ENCODE results near the gene IPO13. TPM values are rescaled to one million over a fixed set of nuclear protein-coding genes. Genes with fewer than 3 reads are reported as not detected.
A peak's percentile ranks its signal among the peaks of the same experiment; 100 is the strongest.

Gene IPO13
- total and polyA plus RNA-seq, 12 donors = 25.2 to 74.5 (median 56.8) TPM

DNA sequence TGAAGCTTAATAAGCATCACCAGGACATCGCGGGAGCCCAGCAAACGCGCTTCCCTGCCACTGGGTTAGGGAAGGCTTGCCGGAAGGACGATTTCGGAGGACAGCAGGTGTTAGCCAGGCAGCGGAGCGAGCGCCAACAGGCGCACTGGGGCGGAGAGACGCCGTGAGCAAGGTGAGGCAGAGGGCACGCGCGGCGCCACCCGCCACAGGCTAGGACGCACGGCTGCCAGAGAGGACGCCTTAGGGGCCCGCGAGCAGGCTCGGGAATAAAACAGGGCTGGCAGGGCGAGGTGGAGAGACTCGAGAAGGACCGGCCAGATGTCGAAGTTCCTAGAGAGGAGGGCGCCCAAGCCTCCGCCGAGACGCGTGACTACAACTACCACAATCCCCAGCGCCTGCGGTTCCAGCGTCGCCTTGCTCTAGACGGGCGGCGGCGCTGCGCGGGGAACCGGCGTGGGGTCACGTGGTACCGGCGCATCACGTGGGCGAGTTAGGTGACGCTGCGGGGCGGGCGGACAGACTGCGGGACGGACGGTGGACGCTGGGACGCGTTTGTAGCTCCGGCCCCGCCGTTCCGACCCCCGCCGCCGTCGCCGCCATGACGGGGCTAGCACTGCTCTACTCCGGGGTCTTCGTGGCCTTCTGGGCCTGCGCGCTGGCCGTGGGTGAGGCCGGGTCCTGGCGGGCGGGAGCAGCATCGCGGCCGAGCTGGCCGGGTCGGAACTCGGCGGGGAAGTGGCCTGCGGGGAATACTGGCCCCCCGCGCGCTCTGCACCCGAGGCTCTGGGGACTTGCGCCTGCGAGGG is 27.9 kb downstream of the IPO13 start, which contains the start of gene ATP6V0B:
ATP6V0B (plus strand) TSS at position 518 of the 806 bp plus-strand sequence; CDS start at position 599, 81 bp downstream.
- peak within 1 kb of the TSS; percentile 72 to 99 (median 88) for H3K4me3 ChIP-seq
- H3K4me1 ChIP-seq = peaks cover 6 to 59% (median 53%) of the 10 kb centered on the region in 9 donors
- peak within 1 kb of the TSS; percentile 82 to 98 (median 92) for H3K27ac ChIP-seq
- H3K27me3 ChIP-seq = no peaks in the 10 kb centered on the region
- ATAC-seq (peak; percentile 86 to 94 (median 91)), DNase-seq (peak; percentile 96 to 97)
- H3K36me3 ChIP-seq = peaks cover 0 to 51% (median 25%) of the 10 kb centered on the region in 9 donors
- TF ChIP-seq, protein P1, sequence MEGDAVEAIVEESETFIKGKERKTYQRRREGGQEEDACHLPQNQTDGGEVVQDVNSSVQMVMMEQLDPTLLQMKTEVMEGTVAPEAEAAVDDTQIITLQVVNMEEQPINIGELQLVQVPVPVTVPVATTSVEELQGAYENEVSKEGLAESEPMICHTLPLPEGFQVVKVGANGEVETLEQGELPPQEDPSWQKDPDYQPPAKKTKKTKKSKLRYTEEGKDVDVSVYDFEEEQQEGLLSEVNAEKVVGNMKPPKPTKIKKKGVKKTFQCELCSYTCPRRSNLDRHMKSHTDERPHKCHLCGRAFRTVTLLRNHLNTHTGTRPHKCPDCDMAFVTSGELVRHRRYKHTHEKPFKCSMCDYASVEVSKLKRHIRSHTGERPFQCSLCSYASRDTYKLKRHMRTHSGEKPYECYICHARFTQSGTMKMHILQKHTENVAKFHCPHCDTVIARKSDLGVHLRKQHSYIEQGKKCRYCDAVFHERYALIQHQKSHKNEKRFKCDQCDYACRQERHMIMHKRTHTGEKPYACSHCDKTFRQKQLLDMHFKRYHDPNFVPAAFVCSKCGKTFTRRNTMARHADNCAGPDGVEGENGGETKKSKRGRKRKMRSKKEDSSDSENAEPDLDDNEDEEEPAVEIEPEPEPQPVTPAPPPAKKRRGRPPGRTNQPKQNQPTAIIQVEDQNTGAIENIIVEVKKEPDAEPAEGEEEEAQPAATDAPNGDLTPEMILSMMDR (IDR thresholded peaks at IDR 0.05) = peak in 4 of 9 donors; percentile 24 to 58 (median 47)
- intact Hi-C loops (cut with DNase I) = loop anchor here in 1 of 10 donors (2.0 kb wide), 1 partner anchor 28 kb away; the partner anchor contains the start of gene IPO13
- 1% methylated on average over 83 to 93 of the region's 93 CpGs for WGBS, 2 donors
- H3K9me3 ChIP-seq = no peaks in the 10 kb centered on the region

DNA sequence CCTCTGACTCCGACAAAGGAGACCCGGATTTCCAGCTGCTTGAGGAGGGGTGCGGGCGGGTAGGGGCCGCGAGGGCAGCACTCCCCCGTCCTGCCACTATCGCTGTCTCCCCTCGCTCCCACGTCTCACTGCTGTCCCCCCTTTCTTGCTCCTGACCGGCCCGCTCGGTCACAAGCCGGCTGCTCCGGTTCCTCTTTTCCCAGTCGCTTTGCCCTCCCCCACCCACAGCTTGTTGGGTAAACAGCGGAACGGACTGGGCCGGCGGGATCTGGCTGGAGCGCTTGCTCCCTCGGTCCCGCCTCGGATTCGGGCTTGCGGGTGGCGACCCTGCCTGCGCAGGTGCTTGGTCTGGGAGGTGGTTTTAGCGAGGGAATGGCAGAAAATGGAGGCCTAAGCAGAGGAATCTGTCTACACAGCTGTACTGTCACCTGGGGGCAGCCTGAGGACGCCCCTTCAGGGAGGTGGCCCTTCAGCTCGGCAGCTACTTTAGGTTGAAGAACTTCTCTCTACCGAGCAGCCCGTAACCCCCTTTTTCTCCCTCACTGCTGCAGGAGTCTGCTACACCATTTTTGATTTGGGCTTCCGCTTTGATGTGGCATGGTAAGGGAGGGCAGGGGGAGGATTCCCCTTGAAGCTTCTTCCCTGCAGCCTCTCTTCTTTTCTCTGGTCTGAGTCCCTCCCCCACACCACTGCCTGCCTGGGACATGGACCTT is 28.7 kb downstream of the IPO13 start:
- Histone ChIP-seq H3K27me3 (no peaks in the 10 kb centered on the region), H3K4me3 (peak overlapping the region; percentile 72 to 99 (median 88)), H3K27ac (peak overlapping the region; percentile 82 to 98 (median 92)), H3K4me1 (peaks cover 10 to 63% (median 58%) of the 10 kb centered on the region in 9 donors), H3K9me3 (no peaks in the 10 kb centered on the region), H3K36me3 (peaks cover 0 to 51% (median 25%) of the 10 kb centered on the region in 9 donors)
- 2% methylated on average over 28 to 34 of the region's 34 CpGs for WGBS, 2 donors
- intact Hi-C loops (cut with DNase I) = loop anchor here in 1 of 10 donors (2.0 kb wide), 1 partner anchor 29 kb away; the partner anchor contains the start of gene IPO13
- DNase-seq (peak; percentile 55 to 65), ATAC-seq (peak; percentile 1 to 38 (median 11))
- TF ChIP-seq, protein P1 (IDR thresholded peaks at IDR 0.05) = no peak

DNA sequence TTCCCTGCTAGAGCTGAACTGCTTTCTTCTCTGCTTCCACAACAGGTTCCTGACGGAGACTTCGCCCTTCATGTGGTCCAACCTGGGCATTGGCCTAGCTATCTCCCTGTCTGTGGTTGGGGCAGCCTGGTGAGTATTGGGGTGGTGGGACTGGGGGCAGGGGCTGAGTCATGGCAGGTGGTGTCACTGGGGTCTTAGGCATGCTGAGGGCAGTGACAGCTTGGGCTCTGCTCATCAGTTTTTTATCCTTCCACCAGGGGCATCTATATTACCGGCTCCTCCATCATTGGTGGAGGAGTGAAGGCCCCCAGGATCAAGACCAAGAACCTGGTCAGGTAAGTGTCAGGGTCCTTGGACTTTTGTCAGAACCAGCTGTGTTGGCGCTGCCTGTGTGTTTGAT is 29.3 kb downstream of the IPO13 start:
- H3K9me3 ChIP-seq = no peaks in the 10 kb centered on the region
- peaks cover 7 to 60% (median 52%) of the 10 kb centered on the region in 9 donors for H3K4me1 ChIP-seq
- no peaks in the 10 kb centered on the region for H3K27me3 ChIP-seq
- intact Hi-C loops (cut with DNase I) = no loop called here
- TF ChIP-seq, protein P1 (IDR thresholded peaks at IDR 0.05) = no peak
- ATAC-seq (no peak), DNase-seq (no peak)
- WGBS, 2 donors = 86 to 90% methylated on average over 4 of the region's 4 CpGs
- H3K36me3 ChIP-seq = peaks cover 0 to 52% (median 25%) of the 10 kb centered on the region in 9 donors
- H3K27ac ChIP-seq = peak overlapping the region in 2 of 10 donors; percentile 93 to 98
- H3K4me3 ChIP-seq = peak overlapping the region in 9 of 10 donors; percentile 72 to 99 (median 87)

DNA sequence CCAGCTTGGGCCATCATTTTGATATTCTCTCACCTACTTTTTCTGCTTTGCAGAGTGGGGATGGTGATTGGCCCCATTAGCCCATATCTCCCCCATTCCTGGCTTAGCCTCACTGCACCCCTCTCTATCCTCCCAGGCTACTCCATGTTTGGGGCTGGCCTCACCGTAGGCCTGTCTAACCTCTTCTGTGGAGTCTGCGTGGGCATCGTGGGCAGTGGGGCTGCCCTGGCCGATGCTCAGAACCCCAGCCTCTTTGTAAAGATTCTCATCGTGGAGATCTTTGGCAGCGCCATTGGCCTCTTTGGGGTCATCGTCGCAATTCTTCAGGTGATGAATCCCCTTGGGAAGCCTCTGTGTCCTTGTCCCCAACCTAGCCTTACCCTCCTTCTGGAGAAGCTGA is 30.1 kb downstream of the IPO13 start:
- Histone ChIP-seq H3K27me3 (no peaks in the 10 kb centered on the region), H3K27ac (no peak overlapping the region), H3K9me3 (no peaks in the 10 kb centered on the region), H3K4me3 (no peak overlapping the region), H3K36me3 (peaks cover 0 to 47% (median 25%) of the 10 kb centered on the region in 9 donors), H3K4me1 (peaks cover 7 to 59% (median 51%) of the 10 kb centered on the region in 9 donors)
- intact Hi-C loops (cut with DNase I) = no loop called here
- no peak for DNase-seq
- 93 to 94% methylated on average over 8 of the region's 8 CpGs for WGBS, 2 donors
- no peak for ATAC-seq
- TF ChIP-seq, protein P1 (IDR thresholded peaks at IDR 0.05) = no peak
